ENCODE results near the gene LUC7L3. TPM values are rescaled to one million over a fixed set of nuclear protein-coding genes. Genes with fewer than 3 reads are reported as not detected.

LUC7L3 gene
- polyA plus RNA-seq, 2 of the 4 experiments (the other 2 are of a cell fraction): 209 to 211 TPM

- no peak for TF ChIP-seq ELK1 (IDR thresholded peaks at IDR 0.05; ENCODE audit: low read depth, low read length)
- TF ChIP-seq ESRRA (IDR thresholded peaks at IDR 0.05; ENCODE audit: borderline replicate concordance, low read length): no peak
- TF ChIP-seq, protein P1, sequence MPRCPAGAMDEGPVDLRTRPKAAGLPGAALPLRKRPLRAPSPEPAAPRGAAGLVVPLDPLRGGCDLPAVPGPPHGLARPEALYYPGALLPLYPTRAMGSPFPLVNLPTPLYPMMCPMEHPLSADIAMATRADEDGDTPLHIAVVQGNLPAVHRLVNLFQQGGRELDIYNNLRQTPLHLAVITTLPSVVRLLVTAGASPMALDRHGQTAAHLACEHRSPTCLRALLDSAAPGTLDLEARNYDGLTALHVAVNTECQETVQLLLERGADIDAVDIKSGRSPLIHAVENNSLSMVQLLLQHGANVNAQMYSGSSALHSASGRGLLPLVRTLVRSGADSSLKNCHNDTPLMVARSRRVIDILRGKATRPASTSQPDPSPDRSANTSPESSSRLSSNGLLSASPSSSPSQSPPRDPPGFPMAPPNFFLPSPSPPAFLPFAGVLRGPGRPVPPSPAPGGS (IDR thresholded peaks at IDR 0.05): no peak
Observed at GRCh38 chr17:50770346-50770745, 50.9 kb downstream of the LUC7L3 start (continued).

DNA sequence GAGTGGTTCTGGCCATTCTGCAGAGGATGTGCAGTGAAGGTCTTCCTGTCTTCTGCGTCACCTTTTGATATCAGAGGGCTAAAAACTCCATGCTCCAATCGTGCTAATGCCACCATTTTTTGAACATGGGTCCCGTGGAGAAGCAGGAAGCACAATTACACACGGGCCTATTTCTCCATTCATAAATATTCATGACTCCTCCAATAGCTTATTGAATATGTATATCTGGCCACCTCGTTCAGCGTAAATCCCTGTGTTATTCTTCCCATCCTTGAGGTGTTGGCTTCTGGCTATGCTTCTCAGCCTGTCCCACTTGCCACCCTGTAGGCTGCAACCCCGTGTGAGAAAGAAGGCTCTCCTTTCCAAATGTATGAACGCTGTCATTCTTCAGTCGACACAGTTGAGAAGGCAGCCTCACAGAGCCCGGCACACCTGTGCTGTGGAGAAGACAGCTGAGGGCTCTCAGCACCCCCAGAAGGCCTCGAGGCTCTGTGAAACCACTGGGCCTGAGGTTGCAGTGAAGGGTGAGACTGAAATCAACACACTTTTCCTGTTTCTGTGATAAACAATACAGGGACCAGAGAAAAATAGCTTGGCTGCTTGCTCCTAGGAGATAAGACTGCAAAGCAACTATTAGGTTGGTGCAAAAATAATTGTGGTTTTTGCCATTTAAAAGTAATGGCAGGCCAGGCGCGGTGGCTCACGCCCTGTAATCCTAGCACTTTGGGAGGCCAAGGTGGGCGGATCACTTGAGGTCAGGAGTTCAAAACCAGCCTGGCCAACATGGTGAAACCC lies 52.8 kb downstream of the LUC7L3 start:
- no peak for TF ChIP-seq CEBPB (IDR thresholded peaks at IDR 0.05)
- no peak for TF ChIP-seq NPAS2 (CRISPR knock-in tag; IDR thresholded peaks at IDR 0.05; ENCODE audit: borderline replicate concordance)
- TF ChIP-seq BHLHE40 (IDR thresholded peaks at IDR 0.05; ENCODE audit: low read depth, low read length): no peak
- TF ChIP-seq FOSB (CRISPR knock-in tag; IDR thresholded peaks at IDR 0.05): no peak
- no peak for TF ChIP-seq KDM1A (IDR thresholded peaks at IDR 0.05; ENCODE audit: low read depth)
- TF ChIP-seq CBX8 (IDR thresholded peaks at IDR 0.05): no peak
- no peak for TF ChIP-seq RCOR1 (IDR thresholded peaks at IDR 0.05; ENCODE audit: low read depth, low read length)
- no peak for TF ChIP-seq FOXS1 (CRISPR knock-in tag; IDR thresholded peaks at IDR 0.05)
- TF ChIP-seq GATA3 (IDR thresholded peaks at IDR 0.05; ENCODE audit: borderline replicate concordance): no peak
- no peak for TF ChIP-seq RAD21 (conservative IDR thresholded peaks at IDR 0.05 in 1 of 2, IDR thresholded peaks at IDR 0.05 in 1 of 2)
- TF ChIP-seq, protein P2, sequence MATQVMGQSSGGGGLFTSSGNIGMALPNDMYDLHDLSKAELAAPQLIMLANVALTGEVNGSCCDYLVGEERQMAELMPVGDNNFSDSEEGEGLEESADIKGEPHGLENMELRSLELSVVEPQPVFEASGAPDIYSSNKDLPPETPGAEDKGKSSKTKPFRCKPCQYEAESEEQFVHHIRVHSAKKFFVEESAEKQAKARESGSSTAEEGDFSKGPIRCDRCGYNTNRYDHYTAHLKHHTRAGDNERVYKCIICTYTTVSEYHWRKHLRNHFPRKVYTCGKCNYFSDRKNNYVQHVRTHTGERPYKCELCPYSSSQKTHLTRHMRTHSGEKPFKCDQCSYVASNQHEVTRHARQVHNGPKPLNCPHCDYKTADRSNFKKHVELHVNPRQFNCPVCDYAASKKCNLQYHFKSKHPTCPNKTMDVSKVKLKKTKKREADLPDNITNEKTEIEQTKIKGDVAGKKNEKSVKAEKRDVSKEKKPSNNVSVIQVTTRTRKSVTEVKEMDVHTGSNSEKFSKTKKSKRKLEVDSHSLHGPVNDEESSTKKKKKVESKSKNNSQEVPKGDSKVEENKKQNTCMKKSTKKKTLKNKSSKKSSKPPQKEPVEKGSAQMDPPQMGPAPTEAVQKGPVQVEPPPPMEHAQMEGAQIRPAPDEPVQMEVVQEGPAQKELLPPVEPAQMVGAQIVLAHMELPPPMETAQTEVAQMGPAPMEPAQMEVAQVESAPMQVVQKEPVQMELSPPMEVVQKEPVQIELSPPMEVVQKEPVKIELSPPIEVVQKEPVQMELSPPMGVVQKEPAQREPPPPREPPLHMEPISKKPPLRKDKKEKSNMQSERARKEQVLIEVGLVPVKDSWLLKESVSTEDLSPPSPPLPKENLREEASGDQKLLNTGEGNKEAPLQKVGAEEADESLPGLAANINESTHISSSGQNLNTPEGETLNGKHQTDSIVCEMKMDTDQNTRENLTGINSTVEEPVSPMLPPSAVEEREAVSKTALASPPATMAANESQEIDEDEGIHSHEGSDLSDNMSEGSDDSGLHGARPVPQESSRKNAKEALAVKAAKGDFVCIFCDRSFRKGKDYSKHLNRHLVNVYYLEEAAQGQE (IDR thresholded peaks at IDR 0.05): no peak
- TF ChIP-seq MAFK (IDR thresholded peaks at IDR 0.05; ENCODE audit: partially characterized antibody): no peak
- CTCF ChIA-PET: interaction anchor here (0.8 to 3.6 kb wide), 8 partner anchors 11 to 221 kb away, joined by 3 to 39 read pairs (median 4); no protein-coding TSS in a partner anchor
- Histone ChIP-seq H3K4me2 (no peak overlapping the region), H3K27ac (no peak overlapping the region), H3K9me3 (no peaks in the 10 kb centered on the region), H3K4me3 (no peak overlapping the region), H3K4me1 (peaks cover 17% of the 10 kb centered on the region)
- ATAC-seq (no peak), FAIRE-seq (no peak), DNase-seq (ENCODE audit: low read depth in 1 of 2, low spot score in 1 of 2) (no peak)
- 66% methylated on average over 15 of the region's 15 CpGs for WGBS (ENCODE audit: missing lambda C conversion rate)
- POLR2A ChIA-PET: no interaction called here

GRCh38 chr17:50774225-50774803 lies 54.9 kb downstream of the LUC7L3 start:
- no peak overlapping the region for H3K4me3 ChIP-seq
- DNase-seq (ENCODE audit: low read depth in 1 of 2, low spot score in 1 of 2): no peak
- ChIA-PET CTCF (interaction anchor here (0.6 to 3.6 kb wide), 5 partner anchors 9 to 148 kb away, joined by 3 to 39 read pairs (median 3); no protein-coding TSS in a partner anchor), POLR2A (interaction anchor here (0.6 kb wide), 1 partner anchor 112 kb away, joined by 3 read pairs; no protein-coding TSS in a partner anchor)
- WGBS (ENCODE audit: missing lambda C conversion rate): 74% methylated on average over 7 of the region's 7 CpGs
- FAIRE-seq: no peak
- no peak overlapping the region for H3K27ac ChIP-seq
- no peaks in the 10 kb centered on the region for H3K9me3 ChIP-seq
- peak in 1 of 2 experiments; percentile 43; a peak in 2 of 6 replicates for ATAC-seq
- H3K4me1 ChIP-seq: no peaks in the 10 kb centered on the region
- H3K4me2 ChIP-seq: no peak overlapping the region
- TF ChIP-seq SMC3 (IDR thresholded peaks at IDR 0.05) (no peak), HOXB13 (CRISPR knock-in tag; IDR thresholded peaks at IDR 0.05; ENCODE audit: low read depth) (no peak), EHF (CRISPR knock-in tag; IDR thresholded peaks at IDR 0.05) (no peak), RARB (CRISPR knock-in tag; IDR thresholded peaks at IDR 0.05) (no peak), MAZ (IDR thresholded peaks at IDR 0.05; ENCODE audit: borderline replicate concordance, low read depth, low read length) (no peak), PHF8 (IDR thresholded peaks at IDR 0.05; ENCODE audit: borderline replicate concordance, low read depth) (no peak)
- TF ChIP-seq, protein P3, sequence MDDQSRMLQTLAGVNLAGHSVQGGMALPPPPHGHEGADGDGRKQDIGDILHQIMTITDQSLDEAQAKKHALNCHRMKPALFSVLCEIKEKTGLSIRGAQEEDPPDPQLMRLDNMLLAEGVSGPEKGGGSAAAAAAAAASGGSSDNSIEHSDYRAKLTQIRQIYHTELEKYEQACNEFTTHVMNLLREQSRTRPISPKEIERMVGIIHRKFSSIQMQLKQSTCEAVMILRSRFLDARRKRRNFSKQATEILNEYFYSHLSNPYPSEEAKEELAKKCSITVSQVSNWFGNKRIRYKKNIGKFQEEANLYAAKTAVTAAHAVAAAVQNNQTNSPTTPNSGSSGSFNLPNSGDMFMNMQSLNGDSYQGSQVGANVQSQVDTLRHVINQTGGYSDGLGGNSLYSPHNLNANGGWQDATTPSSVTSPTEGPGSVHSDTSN (IDR thresholded peaks at IDR 0.05): no peak
- TF ChIP-seq, protein P2 (IDR thresholded peaks at IDR 0.05): no peak
